Right hindlimb (tissue), 1 donor: Measurements from ENCODE around the gene CCDC85C.
"Not testable (repeated sequence)": the region's sequence is repeated elsewhere in the genome, so short reads cannot be mapped to it uniquely, and the experiment has no call there.

Source experiments
- DNase-seq: peaks from one replicate; pipeline ENCODE4 v3.0.0-alpha.2; 2018

The CCDC85C gene

GRCh38 chr14:99603471-99604277 lies at the start of gene CCDC85C:
CCDC85C (minus strand) TSS chr14:99604207; CDS start chr14:99603959, 248 bp downstream.
- DNase-seq = peak; percentile 61

GRCh38 chr14:99651953-99652746 lies 48.1 kb upstream of the CCDC85C start:
- no peak for DNase-seq

GRCh38 chr14:99650189-99650588 lies 46.2 kb upstream of the CCDC85C start:
- no peak for DNase-seq

GRCh38 chr14:99649643-99650042 lies 45.6 kb upstream of the CCDC85C start:
- DNase-seq = no peak

- DNase-seq = no peak
Measured at GRCh38 chr14:99649219-99649618, 45.2 kb upstream of the CCDC85C start.

DNA sequence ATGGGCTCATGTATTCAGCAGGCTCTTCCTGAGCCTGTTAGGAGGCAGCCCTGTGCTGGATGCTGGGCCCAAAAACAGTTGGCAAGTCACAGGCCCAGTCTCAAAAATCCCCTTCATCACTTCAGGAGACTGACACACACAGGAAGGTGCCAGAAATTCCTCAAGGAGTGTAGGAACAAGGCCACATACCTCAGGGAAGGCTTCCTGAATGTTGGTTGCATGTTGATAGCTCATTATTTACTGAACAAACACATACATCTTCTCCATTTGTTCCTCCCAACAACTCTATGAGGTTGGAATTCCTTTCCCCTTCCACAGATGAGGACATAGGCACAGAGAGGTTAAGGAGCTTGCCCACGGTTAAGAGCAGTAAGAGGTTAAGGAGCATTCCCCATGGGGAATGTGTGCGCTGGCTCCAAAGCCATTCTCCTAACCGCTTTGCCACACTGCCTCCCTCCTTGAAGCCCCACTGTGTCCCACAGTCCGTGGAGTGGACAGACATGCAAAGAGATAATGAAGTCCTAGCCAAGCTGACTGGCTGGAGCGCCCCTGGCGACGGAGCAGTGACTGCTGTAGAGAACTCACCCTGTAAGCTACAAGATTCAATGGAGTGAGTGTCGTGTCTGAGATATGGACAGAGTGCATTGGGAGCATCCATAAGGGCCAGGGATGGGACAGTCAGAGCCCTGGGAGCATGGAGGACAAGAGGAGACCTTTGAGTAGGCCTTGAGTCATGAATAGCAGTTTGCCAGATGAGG lies 44.2 kb upstream of the CCDC85C start:
- DNase-seq = no peak

DNA sequence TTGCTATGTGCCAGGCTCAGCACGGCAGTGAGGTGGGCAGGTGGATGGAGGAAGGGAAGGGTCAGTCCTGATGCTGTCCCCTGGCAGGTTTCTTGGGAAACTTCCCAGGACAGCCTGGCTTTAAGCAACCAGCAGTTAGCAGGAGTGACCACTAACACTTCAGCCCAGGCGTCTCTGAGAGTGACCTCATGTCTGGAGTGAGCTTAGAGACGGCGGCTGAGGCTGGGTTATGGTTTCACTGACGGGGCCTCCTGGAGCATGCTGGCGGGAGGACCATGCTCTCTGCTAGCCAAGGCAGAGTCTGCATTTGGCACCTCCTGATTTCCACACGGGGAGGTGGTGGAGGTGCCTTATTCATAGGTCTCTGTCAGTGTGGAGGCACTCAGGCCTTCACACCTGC lies 43.4 kb upstream of the CCDC85C start:
- DNase-seq = peak; percentile 40

DNA sequence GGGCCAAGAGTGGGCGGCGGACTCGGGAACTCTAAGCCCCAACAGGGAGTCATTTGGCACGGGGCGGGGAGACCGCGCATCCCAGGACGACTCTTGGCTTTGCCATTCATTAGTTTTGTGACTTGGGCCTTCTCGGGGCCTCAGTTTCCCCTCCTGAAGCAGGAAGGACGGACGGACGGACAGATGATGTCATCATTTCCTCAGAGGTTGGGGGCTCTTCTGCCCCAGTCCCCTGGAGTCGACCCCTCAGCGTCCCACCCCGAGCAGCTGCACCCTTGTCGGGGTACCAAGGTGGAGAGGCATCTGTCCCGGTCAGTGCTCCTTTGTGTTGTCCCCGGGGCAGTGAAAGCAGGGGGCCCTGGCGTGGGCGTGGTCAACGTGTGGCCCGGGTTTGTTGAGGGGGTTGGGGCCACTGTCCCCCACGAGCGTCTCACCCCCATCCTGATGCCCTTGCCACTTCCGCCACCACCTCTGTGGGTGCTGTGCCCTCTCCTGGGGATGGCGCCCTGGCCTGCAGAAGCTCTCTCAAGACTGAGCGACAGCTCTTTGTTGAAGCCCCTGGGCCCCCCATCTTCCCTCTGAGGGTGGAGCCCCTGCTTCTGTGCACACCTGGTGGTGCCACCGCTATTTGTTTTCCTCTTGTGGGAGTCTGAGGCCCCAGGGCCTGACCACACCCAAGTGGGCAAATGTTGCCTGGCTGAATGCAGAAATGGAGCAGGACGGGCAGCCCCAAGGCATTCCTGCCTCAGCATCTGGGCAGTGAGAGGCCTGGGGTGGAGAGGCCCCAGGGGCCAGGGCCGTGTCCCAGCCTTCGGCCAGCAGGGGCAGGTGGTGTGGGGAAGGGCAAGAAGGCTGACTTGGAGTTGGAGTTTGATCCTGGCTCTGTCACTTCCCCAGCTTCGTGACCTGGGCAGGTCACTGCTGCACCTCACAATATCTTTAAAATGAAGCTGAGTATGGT lies 41.8 kb upstream of the CCDC85C start:
- DNase-seq = no peak

GRCh38 chr14:99644723-99645544 lies 40.9 kb upstream of the CCDC85C start, which contains the start of gene HHIPL1:
HHIPL1 (plus strand) TSS chr14:99645129; CDS start chr14:99645208, 79 bp downstream.
- DNase-seq = peak; percentile 54

DNA sequence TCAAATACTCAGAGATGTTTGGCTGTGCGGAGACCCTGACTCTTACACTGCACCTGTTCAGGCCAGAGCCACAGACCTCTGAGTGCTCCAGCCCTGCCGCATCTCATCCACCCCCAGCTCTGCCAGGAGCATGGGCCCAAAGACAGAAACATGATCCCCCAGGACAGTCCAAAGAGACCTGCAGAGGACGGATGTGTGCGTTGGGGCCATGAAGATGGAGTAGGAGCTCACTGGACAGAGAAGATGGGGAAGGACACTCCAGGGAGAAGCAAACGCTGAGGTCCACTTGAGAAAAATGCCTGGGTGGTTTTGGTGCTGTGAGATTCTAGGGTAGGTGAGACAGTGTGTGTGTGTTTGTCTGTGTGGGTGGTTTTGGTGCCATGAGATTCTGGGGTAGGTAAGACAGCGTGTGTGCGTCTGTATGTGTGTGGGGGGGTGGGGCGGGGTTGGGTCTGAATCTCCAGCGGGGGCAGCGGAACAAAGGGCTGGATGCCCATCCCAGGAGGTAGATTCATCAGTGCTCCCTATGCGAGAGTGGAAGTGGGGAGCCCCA lies 40.1 kb upstream of the CCDC85C start:
- no peak for DNase-seq

- no peak for DNase-seq
Measured at GRCh38 chr14:99643343-99643742, 39.3 kb upstream of the CCDC85C start.

DNA sequence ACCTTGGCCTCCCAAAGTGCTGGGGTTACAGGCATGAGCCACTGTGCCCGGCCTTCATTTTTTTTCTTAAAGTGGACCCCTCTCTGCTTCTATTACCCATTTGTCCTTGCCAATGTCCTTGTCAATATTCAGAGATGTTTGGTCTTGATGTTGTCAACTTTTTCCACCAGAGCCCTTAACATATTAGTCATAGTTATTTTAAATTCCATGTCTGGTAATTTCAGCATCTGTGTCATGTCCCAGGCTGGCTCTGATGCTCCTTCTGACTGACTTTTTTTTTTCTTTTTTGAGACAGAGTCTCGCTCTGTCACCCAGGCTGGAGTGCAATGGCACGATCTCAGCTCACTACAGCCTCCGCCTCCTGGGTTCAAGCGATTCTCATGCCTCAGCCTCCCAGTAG lies 38.8 kb upstream of the CCDC85C start:
- DNase-seq = not testable (repeated sequence)

- no peak for DNase-seq
Measured at GRCh38 chr14:99637624-99638023, 33.6 kb upstream of the CCDC85C start.

- DNase-seq = no peak
Measured at GRCh38 chr14:99636487-99636886, 32.5 kb upstream of the CCDC85C start.

DNA sequence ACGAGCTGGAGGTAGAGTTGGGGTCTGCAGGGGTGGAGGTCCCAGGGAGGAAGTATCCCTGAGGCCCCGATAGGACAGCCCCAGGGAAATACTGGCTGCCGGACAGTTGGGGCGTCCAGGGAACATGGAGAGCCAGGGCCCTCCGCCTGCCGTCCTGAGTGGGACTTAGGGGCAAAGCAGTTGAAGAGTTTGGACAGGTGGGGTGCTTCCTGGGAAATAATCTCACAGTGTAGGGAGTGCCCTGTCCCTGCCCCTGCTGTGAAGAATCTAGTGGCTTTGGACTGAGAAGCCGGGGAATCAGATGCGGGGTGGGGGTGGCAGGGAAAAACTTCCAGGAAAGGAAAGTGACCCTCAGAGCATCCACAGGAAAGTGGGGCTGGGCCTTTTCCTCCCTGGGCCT lies 31.1 kb upstream of the CCDC85C start:
- no peak for DNase-seq

- DNase-seq = no peak
Measured at GRCh38 chr14:99634443-99634842, 30.4 kb upstream of the CCDC85C start.

GRCh38 chr14:99633918-99634317 lies 29.9 kb upstream of the CCDC85C start:
- DNase-seq = no peak

DNA sequence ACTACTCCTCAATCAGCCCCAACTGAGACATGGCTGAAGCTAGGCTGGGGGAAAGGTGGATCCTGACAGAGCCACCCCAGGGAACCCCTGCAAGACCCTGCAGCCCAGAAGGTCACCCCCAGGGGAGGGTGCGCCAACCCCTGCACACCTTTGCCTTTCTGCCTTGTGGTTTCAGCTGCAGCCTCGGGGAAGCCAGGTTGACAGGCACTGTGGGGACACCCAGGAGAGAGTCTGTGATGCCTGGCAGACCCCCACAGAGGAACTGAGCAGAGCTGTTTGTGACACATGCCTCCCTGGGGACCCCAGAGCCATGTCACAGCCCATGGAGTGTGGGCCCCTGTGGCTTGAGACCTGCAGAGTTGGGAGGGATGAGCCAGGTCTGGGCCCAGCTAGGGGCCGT lies 29.1 kb upstream of the CCDC85C start:
- DNase-seq = no peak

- DNase-seq = no peak
Measured at GRCh38 chr14:99632410-99633035, 28.5 kb upstream of the CCDC85C start.

DNA sequence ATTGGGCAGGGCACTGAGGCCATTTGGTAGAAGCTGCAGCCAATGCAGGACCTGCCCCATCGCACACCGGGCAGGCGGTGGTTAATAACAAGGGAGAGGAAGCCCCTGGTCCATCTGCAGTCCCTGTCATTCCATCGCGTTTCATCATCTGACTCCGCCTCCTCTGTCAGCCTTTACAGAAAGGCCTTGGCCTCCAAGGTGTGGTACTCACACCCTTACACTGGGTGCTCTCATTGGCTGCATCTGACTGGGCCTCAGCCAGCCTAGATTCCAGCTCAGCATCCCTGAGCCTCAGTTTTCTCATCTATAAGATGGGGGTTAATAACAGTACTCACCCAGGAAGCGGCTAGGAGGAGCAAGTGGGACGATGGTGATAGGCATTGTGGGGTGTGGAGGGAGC lies 26.2 kb upstream of the CCDC85C start:
- DNase-seq = no peak
